ENCODE data around the gene FAM83F.

DNA sequence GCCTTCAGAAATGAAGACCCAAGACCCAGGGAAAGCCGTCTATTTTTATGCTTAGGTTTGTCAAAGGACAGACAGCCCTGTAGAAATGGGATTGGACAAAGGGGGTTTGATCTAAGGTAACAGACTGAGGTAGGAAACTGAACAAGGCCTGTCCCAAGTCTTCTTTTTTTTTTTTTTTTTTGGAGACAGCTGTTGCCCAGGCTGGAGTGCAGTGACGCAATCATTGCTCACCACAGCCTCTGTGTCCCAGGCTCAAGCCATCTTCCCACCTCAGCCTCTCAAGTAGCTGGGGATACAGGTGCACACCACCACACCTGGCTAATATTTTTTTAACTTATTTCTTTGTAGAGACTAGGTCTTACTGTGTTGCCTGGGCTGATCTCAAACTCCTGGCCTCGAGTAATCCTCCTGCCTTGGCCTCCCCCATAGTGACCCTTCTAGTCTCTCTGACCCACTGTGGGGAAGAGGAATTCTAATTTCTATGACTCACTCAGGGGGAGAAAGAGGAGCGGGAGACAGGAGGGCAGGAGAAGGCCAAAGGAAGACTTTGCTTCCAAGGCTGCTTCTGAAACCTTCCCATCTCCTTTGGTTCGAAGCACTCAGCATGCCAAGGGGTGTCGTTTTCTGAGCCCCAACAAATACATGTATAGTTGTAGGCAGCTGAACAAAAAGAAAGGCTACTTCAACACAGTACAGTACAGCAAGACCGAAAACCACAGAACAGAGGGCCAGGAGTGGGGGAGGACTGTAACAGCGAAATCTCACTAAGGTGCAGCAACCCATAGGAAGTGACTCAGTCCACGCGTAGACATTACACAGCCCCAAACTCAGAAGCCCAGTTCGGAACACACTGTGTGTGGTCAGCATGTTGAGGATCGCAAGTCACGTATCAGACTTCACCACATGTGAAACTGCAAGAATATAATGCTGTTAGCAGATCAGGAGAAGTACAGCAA is 33.7 kb upstream of the FAM83F start:
- no peak for TF ChIP-seq EZH2 (IDR thresholded peaks at IDR 0.05; ENCODE audit: low read length)
- TF ChIP-seq, protein P1, sequence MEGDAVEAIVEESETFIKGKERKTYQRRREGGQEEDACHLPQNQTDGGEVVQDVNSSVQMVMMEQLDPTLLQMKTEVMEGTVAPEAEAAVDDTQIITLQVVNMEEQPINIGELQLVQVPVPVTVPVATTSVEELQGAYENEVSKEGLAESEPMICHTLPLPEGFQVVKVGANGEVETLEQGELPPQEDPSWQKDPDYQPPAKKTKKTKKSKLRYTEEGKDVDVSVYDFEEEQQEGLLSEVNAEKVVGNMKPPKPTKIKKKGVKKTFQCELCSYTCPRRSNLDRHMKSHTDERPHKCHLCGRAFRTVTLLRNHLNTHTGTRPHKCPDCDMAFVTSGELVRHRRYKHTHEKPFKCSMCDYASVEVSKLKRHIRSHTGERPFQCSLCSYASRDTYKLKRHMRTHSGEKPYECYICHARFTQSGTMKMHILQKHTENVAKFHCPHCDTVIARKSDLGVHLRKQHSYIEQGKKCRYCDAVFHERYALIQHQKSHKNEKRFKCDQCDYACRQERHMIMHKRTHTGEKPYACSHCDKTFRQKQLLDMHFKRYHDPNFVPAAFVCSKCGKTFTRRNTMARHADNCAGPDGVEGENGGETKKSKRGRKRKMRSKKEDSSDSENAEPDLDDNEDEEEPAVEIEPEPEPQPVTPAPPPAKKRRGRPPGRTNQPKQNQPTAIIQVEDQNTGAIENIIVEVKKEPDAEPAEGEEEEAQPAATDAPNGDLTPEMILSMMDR (optimal IDR thresholded peaks at IDR 0.05 in 1 of 3, IDR thresholded peaks at IDR 0.05 in 1 of 3, conservative IDR thresholded peaks at IDR 0.05 in 1 of 3; ENCODE audit: extremely low read depth in 1 of 3, insufficient read depth in 2 of 3, low read length in 3 of 3) = no peak
